Vagina (tissue), 2 donors: ENCODE data around the gene RAB3IP. TPM values are rescaled to one million over a fixed set of nuclear protein-coding genes. Genes with fewer than 3 reads are reported as not detected.
"Not testable (repeated sequence)": the region's sequence is repeated elsewhere in the genome, so short reads cannot be mapped to it uniquely, and the experiment has no call there.

Source experiments
- DNase-seq, 2 donors: peaks; one replicate each; pipeline ENCODE4 v3.0.0-alpha.2; 2017; ENCODE audit errors: extremely low spot score in 2 of 2
- H3K27ac ChIP-seq: fragments of 200-600 bp; sonication (generic); one replicate; pipeline ENCODE4 v1.5.1; 2019
- H3K27me3 ChIP-seq: fragments of 200-600 bp; sonication (generic); one replicate; pipeline ENCODE4 v1.5.1; 2019
- H3K36me3 ChIP-seq, 2 donors: fragments of 200-600 bp; sonication (generic); one replicate each; pipeline ENCODE4 v1.5.1; 2017 to 2019
- H3K4me1 ChIP-seq: fragments of 200-600 bp; sonication (generic); one replicate; pipeline ENCODE4 v1.5.1; 2019
- H3K4me3 ChIP-seq, 2 donors: fragments of 200-600 bp; sonication (generic); 1 replicate in 1 of 2; 2 replicates in 1 of 2; pipeline ENCODE4 v1.5.1; 2016 to 2019
- H3K9me3 ChIP-seq: fragments of 200-600 bp; sonication (generic); one replicate; pipeline ENCODE4 v1.5.1; 2019
- POLR2A ChIP-seq, 2 donors: fragments of 450-650 bp; IDR thresholded peaks; one replicate each; pipeline ENCODE4 v1.6.1; 2017; ENCODE audit warnings: antibody characterized with exemption in 2 of 2, mild to moderate bottlenecking in 2 of 2, moderate library complexity in 2 of 2
- POLR2AphosphoS5 ChIP-seq, 2 donors: sonication (generic); formaldehyde crosslinking; IDR thresholded peaks; one replicate each; pipeline ENCODE4 v1.9.0; 2017; ENCODE audit warnings: antibody characterized with exemption in 2 of 2, mild to moderate bottlenecking in 2 of 2, low read depth in 1 of 2; ENCODE audit not compliant: insufficient read depth in 1 of 2
- intact Hi-C: fragments of 100-400 bp; cut with DNase I; formaldehyde crosslinking; loops from one replicate; pipeline ENCODE4 v1.15.1; 2023
- total RNA-seq: library from RNA; depleted of rRNA; stranded (reverse); fragments of >200 nt; gene quantifications from one replicate; pipeline ENCODE4 v1.2.3, GENCODE V29; 2016
- TF ChIP-seq, protein P1 (sequence below), 3 experiments: fragments of 450-650 bp in 2 of 3; fragments of 200-600 bp in 1 of 3; sonication (generic) in 1 of 3; IDR thresholded peaks; one replicate each; pipeline ENCODE4 v1.5.1; 2017 to 2019; ENCODE audit warnings: antibody characterized with exemption in 3 of 3, mild to moderate bottlenecking in 2 of 3, moderate library complexity in 2 of 3

RAB3IP gene
- total RNA-seq, 1 donor from 2014 or later, result 7.9 TPM

DNA sequence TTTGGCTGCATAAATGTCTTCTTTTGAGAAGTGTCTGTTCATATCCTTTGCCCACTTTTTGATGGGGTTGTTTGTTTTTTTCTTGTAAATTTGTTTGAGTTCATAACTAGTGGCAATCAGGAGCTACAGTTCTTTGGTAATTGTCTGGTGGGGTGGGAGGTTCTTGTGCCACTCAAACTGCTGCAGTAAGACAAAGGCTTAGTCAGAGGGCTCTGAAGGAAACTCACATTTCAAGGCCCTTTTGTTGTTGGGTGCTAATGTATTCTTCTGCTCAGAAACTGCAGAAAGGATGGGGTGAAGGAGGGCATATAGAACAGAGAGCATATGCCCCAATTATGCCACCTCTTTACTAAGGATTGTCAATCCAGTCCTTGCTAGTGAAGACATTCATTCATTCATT, 108.3 kb downstream of the RAB3IP start:
- H3K4me3 ChIP-seq, result no peak overlapping the region
- H3K27me3 ChIP-seq, result no peaks in the 10 kb centered on the region
- H3K9me3 ChIP-seq, result no peaks in the 10 kb centered on the region
- TF ChIP-seq POLR2AphosphoS5 (IDR thresholded peaks at IDR 0.05; ENCODE audit: insufficient read depth in 1 of 2, low read depth in 1 of 2) (no peak), POLR2A (IDR thresholded peaks at IDR 0.05) (no peak)
- TF ChIP-seq, protein P1, sequence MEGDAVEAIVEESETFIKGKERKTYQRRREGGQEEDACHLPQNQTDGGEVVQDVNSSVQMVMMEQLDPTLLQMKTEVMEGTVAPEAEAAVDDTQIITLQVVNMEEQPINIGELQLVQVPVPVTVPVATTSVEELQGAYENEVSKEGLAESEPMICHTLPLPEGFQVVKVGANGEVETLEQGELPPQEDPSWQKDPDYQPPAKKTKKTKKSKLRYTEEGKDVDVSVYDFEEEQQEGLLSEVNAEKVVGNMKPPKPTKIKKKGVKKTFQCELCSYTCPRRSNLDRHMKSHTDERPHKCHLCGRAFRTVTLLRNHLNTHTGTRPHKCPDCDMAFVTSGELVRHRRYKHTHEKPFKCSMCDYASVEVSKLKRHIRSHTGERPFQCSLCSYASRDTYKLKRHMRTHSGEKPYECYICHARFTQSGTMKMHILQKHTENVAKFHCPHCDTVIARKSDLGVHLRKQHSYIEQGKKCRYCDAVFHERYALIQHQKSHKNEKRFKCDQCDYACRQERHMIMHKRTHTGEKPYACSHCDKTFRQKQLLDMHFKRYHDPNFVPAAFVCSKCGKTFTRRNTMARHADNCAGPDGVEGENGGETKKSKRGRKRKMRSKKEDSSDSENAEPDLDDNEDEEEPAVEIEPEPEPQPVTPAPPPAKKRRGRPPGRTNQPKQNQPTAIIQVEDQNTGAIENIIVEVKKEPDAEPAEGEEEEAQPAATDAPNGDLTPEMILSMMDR (IDR thresholded peaks at IDR 0.05), result no peak
- H3K36me3 ChIP-seq, result no peaks in the 10 kb centered on the region
- no peak overlapping the region for H3K27ac ChIP-seq
- H3K4me1 ChIP-seq, result no peaks in the 10 kb centered on the region
- intact Hi-C loops, result no loop called here
- no peak for DNase-seq

DNA sequence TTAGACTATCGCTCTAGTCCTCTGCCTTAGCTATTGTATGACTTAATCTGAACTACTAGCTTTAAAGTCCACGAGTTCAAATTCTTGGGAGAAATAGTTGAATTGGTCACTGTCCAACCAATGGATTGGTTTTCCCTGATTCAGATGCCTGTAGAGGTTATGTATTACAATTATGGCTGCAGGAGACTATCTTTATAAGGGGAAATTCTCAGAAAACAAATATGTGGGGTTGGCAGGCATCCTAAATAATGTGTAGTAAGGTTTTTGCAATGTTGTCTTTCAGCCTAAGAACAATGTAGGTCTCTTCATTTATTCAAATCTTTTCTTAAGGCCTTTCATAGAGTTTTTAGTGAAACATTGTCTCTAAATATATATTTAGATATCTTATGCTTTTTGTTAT, 113.3 kb downstream of the RAB3IP start:
- H3K27me3 ChIP-seq, result no peaks in the 10 kb centered on the region
- no peak for TF ChIP-seq POLR2AphosphoS5 (IDR thresholded peaks at IDR 0.05; ENCODE audit: insufficient read depth in 1 of 2, low read depth in 1 of 2)
- TF ChIP-seq POLR2A (IDR thresholded peaks at IDR 0.05), result no peak
- TF ChIP-seq, protein P1 (IDR thresholded peaks at IDR 0.05), result no peak
- no peaks in the 10 kb centered on the region for H3K9me3 ChIP-seq
- no peaks in the 10 kb centered on the region for H3K36me3 ChIP-seq
- H3K27ac ChIP-seq, result no peak overlapping the region
- H3K4me1 ChIP-seq, result no peaks in the 10 kb centered on the region
- intact Hi-C loops, result no loop called here
- H3K4me3 ChIP-seq, result no peak overlapping the region
- no peak for DNase-seq

DNA sequence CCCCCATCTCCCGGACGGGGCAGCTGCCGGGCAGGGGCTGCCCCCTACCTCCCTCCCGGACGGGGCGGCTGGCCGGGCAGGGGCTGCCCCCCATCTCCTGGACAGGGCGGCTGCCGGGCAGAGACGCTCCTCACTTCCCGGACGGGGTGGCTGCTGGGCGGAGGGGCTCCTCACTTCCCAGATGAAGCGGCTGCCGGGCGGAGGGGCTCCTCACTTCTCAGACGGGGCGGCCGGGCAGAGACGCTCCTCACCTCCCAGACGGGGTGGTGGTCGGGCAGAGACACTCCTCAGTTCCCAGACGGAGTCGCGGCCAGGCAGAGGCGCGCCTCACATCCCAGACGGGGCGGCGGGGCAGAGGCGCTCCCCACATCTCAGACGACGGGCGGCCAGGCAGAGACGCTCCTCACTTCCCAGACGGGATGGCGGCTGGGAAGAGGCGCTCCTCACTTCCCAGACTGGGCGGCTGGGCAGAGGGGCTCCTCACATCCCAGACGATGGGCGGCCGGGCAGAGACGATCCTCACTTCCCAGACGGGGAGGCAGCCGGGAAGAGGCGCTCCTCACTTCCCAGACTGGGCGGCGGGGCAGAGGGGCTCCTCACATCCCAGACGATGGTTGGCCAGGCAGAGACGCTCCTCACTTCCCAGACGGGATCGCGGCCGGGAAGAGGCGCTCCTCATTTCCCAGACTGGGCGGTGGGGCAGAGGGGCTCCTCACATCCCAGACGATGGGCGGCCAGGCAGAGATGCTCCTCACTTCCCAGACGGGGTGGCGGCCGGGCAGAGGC, 114.7 kb downstream of the RAB3IP start:
- H3K36me3 ChIP-seq, H3K4me1 ChIP-seq, DNase-seq, H3K9me3 ChIP-seq, H3K27ac ChIP-seq, H3K27me3 ChIP-seq, intact Hi-C loops, H3K4me3 ChIP-seq: not testable (repeated sequence)

DNA sequence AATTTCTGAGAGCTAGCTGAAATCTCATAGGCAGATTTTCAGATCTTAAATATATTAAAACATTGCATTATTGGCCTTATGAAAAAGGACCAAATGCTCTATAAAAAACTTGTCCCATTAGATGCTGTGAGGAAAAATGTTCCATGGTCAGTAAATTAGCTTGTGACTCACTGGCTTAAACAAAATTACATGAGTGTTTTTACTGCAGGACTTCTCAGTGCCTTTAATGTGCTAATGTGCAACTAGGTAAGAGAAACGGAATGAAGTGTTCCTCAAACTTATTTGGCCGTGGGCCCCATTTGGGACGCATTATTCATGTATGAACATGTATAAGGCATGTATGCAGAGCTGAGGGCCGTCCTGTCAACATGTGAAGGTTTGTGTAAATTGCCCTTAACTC, 128.0 kb downstream of the RAB3IP start:
- H3K9me3 ChIP-seq, result no peaks in the 10 kb centered on the region
- H3K4me3 ChIP-seq, result no peak overlapping the region
- H3K36me3 ChIP-seq, result no peaks in the 10 kb centered on the region
- H3K27me3 ChIP-seq, result no peaks in the 10 kb centered on the region
- intact Hi-C loops, result no loop called here
- TF ChIP-seq POLR2A (IDR thresholded peaks at IDR 0.05), result no peak
- TF ChIP-seq, protein P1 (IDR thresholded peaks at IDR 0.05), result no peak
- no peak for TF ChIP-seq POLR2AphosphoS5 (IDR thresholded peaks at IDR 0.05; ENCODE audit: insufficient read depth in 1 of 2, low read depth in 1 of 2)
- DNase-seq, result no peak
- no peak overlapping the region for H3K27ac ChIP-seq
- no peaks in the 10 kb centered on the region for H3K4me1 ChIP-seq

DNA sequence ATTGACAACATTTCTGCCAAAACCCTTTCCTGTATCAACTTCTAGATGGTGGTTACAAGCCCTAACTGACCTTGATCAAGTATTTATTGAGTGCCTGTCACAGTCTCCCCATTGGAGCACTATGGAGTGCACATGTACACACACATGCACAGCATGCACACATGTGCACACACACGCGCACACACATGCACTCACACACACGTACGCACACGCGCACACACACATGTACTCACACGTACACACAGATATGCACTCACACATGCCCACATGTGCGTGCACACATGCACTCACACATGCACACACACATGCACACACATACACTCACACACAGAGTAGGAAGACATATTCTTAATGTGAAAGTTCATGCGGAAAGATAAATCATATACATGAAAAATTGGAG, 130.0 kb downstream of the RAB3IP start:
- Histone ChIP-seq H3K4me1 (no peaks in the 10 kb centered on the region), H3K9me3 (no peaks in the 10 kb centered on the region), H3K36me3 (no peaks in the 10 kb centered on the region), H3K4me3 (no peak overlapping the region), H3K27ac (no peak overlapping the region), H3K27me3 (no peaks in the 10 kb centered on the region)
- TF ChIP-seq, protein P1 (IDR thresholded peaks at IDR 0.05), result no peak
- TF ChIP-seq POLR2A (IDR thresholded peaks at IDR 0.05) (no peak), POLR2AphosphoS5 (IDR thresholded peaks at IDR 0.05; ENCODE audit: insufficient read depth in 1 of 2, low read depth in 1 of 2) (no peak)
- DNase-seq, result no peak
- intact Hi-C loops, result no loop called here
